Neural cell (in vitro differentiated cells): Measurements from ENCODE around the gene PKNOX2. TPM values are rescaled to one million over a fixed set of nuclear protein-coding genes. Genes with fewer than 3 reads are reported as not detected.

Experiments used
- H2AFZ ChIP-seq: fragments of 200-600, 300-800 bp; sonication (generic), shearing (Covaris generic); 2 replicates; pipeline ENCODE4 v1.6.0; 2014; ENCODE audit warnings: low read depth, mild to moderate bottlenecking, antibody characterized with exemption, low read length, moderate library complexity
- H3F3A ChIP-seq: fragments of 200-600 bp; shearing (Covaris generic); 2 replicates; pipeline ENCODE4 v1.6.1; 2016; ENCODE audit warnings: mild to moderate bottlenecking, moderate library complexity, mixed read lengths, antibody characterized with exemption, low read length; ENCODE audit not compliant: insufficient read depth, poor library complexity, severe bottlenecking
- H3K27ac ChIP-seq: fragments of 200-600, 300-800 bp; sonication (generic), shearing (Covaris generic); 2 replicates; pipeline ENCODE4 v1.5.1; 2014; ENCODE audit warnings: mild to moderate bottlenecking, low read length, moderate library complexity
- H3K27me3 ChIP-seq: fragments of 300-800, 200-600 bp; sonication (generic), shearing (Covaris generic); 2 replicates; pipeline ENCODE4 v1.6.0; 2014; ENCODE audit warnings: mild to moderate bottlenecking, low read depth, low read length, moderate library complexity; ENCODE audit not compliant: insufficient read depth
- H3K36me3 ChIP-seq: fragments of 300-800, 200-600 bp; sonication (generic), shearing (Covaris generic); 2 replicates; pipeline ENCODE4 v1.5.1; 2014; ENCODE audit warnings: mild to moderate bottlenecking, antibody characterized with exemption, low read length, moderate library complexity; ENCODE audit not compliant: insufficient read depth
- H3K4me2 ChIP-seq: fragments of 300-800, 200-600 bp; sonication (generic), shearing (Covaris generic); 2 replicates; pipeline ENCODE4 v1.6.0; 2014; ENCODE audit warnings: mild to moderate bottlenecking, low read length
- H3K4me3 ChIP-seq: fragments of 300-800, 200-600 bp; sonication (generic), shearing (Covaris generic); 2 replicates; pipeline ENCODE4 v1.5.1; 2014; ENCODE audit warnings: mild to moderate bottlenecking, low read length, moderate library complexity
- H3K79me2 ChIP-seq: fragments of 200-600 bp; shearing (Covaris generic); replicated peaks from 2 replicates; pipeline ENCODE4 v1.6.0; 2014; ENCODE audit warnings: mild to moderate bottlenecking, low read length, moderate library complexity; ENCODE audit not compliant: insufficient read depth
- H3K9ac ChIP-seq: fragments of 300-800, 200-600 bp; sonication (generic), shearing (Covaris generic); 2 replicates; pipeline ENCODE4 v1.6.1; 2016; ENCODE audit warnings: mild to moderate bottlenecking, low read length, mixed read lengths
- H3K9me2 ChIP-seq: fragments of 200-600 bp; shearing (Covaris generic); 2 replicates; pipeline ENCODE4 v1.6.1; 2016; ENCODE audit warnings: mild to moderate bottlenecking, low read length, mixed read lengths; ENCODE audit not compliant: insufficient read depth
- H3K9me3 ChIP-seq: fragments of 200-600, 300-800 bp; sonication (generic), shearing (Covaris generic); 2 replicates; pipeline ENCODE4 v1.6.1; 2016; ENCODE audit warnings: mild to moderate bottlenecking, mixed run types, low read length, moderate library complexity, mixed read lengths
- H4K20me1 ChIP-seq: fragments of 200-600 bp; shearing (Covaris generic); 2 replicates; pipeline ENCODE4 v1.6.1; 2016; ENCODE audit warnings: mild to moderate bottlenecking, mixed run types; ENCODE audit not compliant: insufficient read depth
- EP300 ChIP-seq: fragments of 450-650 bp; conservative IDR thresholded peaks from 2 replicates; pipeline ENCODE4 v1.6.1; 2014; ENCODE audit warnings: antibody characterized with exemption, mild to moderate bottlenecking, moderate library complexity; ENCODE audit not compliant: poor library complexity, severe bottlenecking
- EZH2 ChIP-seq: fragments of 200-600, 300-800 bp; shearing (Covaris generic), sonication (generic); IDR thresholded peaks from 2 replicates; pipeline ENCODE4 v1.6.1; 2014; ENCODE audit warnings: antibody characterized with exemption, low read length, borderline replicate concordance, mild to moderate bottlenecking; ENCODE audit not compliant: insufficient read depth, poor library complexity, severe bottlenecking
- MXI1 ChIP-seq: fragments of 450-650 bp; conservative IDR thresholded peaks from 2 replicates; pipeline ENCODE4 v1.6.1; 2014; ENCODE audit warnings: antibody characterized with exemption, mild to moderate bottlenecking; ENCODE audit not compliant: poor library complexity, severe bottlenecking
- POLR2AphosphoS5 ChIP-seq: IDR thresholded peaks from 2 replicates; pipeline ENCODE4 v1.6.1; 2012
- RAD21 ChIP-seq: fragments of 450-650 bp; conservative IDR thresholded peaks from 2 replicates; pipeline ENCODE4 v1.6.1; 2014; ENCODE audit warnings: antibody characterized with exemption, mild to moderate bottlenecking, moderate library complexity
- SMC3 ChIP-seq: fragments of 450-650 bp; conservative IDR thresholded peaks from 2 replicates; pipeline ENCODE4 v1.6.1; 2014; ENCODE audit warnings: antibody characterized with exemption, mild to moderate bottlenecking, moderate library complexity; ENCODE audit not compliant: poor library complexity
- TAF1 ChIP-seq: IDR thresholded peaks from 2 replicates; pipeline ENCODE4 v1.6.1; 2012; ENCODE audit warnings: low read depth
- polyA plus RNA-seq: library from polyadenylated mRNA; depleted of rRNA; stranded (reverse); fragments of >200 nt; gene quantifications from 2 replicates; pipeline ENCODE4 v1.2.3, GENCODE V29; 2014
- TF ChIP-seq, protein P1 (sequence below): IDR thresholded peaks from 2 replicates; pipeline ENCODE4 v1.6.1; 2012; ENCODE audit warnings: borderline replicate concordance
- TF ChIP-seq, protein P2 (sequence below): fragments of 450-650 bp; IDR thresholded peaks from 2 replicates; pipeline ENCODE4 v1.5.1; 2014; ENCODE audit warnings: antibody characterized with exemption, mild to moderate bottlenecking, moderate library complexity; ENCODE audit not compliant: poor library complexity, severe bottlenecking

Gene PKNOX2
- polyA plus RNA-seq, 1 donor from 2014 or later = 0.99 TPM

DNA sequence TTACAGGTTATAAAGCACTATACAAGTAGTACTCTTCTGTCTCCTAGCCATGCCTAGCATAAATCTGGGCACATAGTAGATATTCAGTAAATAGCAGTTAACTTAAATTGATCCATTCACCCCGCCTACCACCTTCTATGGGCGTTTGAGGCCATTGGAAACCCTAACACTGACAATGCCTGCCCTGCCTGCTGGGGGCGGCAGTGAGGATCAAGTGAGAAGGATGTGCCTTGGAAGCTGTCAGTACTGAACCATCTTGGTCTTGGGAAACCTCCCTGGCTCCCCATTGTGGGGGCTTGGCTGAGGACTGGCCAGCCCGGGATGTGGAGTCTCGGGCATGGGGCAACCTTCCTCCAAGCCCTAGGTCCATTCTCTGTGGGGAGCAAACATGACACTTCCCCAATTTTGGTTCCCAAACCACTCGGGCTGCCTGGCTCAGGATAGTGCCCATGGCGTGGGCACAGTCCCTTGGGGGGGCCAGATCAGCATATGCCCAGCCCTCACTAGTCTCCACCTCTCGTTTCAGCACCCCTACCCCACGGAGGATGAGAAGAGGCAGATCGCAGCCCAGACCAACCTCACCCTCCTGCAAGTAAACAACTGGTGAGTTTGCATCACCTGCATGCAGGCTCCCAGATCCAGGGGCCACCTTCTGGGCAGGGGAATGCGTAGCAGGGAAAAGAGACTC, 264.1 kb downstream of the PKNOX2 start:
- Histone ChIP-seq H4K20me1 (no peaks in the 10 kb centered on the region), H3K9me3 (no peaks in the 10 kb centered on the region), H3K36me3 (no peaks in the 10 kb centered on the region), H3K27me3 (no peaks in the 10 kb centered on the region), H3F3A (no peaks in the 10 kb centered on the region), H3K9ac (no peak overlapping the region), H3K4me2 (no peak overlapping the region), H3K27ac (no peak overlapping the region), H3K4me3 (no peak overlapping the region), H2AFZ (no peak overlapping the region), H3K79me2 (no peaks in the 10 kb centered on the region), H3K9me2 (no peaks in the 10 kb centered on the region)
- TF ChIP-seq, protein P1, sequence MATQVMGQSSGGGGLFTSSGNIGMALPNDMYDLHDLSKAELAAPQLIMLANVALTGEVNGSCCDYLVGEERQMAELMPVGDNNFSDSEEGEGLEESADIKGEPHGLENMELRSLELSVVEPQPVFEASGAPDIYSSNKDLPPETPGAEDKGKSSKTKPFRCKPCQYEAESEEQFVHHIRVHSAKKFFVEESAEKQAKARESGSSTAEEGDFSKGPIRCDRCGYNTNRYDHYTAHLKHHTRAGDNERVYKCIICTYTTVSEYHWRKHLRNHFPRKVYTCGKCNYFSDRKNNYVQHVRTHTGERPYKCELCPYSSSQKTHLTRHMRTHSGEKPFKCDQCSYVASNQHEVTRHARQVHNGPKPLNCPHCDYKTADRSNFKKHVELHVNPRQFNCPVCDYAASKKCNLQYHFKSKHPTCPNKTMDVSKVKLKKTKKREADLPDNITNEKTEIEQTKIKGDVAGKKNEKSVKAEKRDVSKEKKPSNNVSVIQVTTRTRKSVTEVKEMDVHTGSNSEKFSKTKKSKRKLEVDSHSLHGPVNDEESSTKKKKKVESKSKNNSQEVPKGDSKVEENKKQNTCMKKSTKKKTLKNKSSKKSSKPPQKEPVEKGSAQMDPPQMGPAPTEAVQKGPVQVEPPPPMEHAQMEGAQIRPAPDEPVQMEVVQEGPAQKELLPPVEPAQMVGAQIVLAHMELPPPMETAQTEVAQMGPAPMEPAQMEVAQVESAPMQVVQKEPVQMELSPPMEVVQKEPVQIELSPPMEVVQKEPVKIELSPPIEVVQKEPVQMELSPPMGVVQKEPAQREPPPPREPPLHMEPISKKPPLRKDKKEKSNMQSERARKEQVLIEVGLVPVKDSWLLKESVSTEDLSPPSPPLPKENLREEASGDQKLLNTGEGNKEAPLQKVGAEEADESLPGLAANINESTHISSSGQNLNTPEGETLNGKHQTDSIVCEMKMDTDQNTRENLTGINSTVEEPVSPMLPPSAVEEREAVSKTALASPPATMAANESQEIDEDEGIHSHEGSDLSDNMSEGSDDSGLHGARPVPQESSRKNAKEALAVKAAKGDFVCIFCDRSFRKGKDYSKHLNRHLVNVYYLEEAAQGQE = no peak
- TF ChIP-seq RAD21 (no peak), TAF1 (no peak), SMC3 (no peak), MXI1 (no peak), EZH2 (no peak), POLR2AphosphoS5 (no peak), EP300 (no peak)
- TF ChIP-seq, protein P2, sequence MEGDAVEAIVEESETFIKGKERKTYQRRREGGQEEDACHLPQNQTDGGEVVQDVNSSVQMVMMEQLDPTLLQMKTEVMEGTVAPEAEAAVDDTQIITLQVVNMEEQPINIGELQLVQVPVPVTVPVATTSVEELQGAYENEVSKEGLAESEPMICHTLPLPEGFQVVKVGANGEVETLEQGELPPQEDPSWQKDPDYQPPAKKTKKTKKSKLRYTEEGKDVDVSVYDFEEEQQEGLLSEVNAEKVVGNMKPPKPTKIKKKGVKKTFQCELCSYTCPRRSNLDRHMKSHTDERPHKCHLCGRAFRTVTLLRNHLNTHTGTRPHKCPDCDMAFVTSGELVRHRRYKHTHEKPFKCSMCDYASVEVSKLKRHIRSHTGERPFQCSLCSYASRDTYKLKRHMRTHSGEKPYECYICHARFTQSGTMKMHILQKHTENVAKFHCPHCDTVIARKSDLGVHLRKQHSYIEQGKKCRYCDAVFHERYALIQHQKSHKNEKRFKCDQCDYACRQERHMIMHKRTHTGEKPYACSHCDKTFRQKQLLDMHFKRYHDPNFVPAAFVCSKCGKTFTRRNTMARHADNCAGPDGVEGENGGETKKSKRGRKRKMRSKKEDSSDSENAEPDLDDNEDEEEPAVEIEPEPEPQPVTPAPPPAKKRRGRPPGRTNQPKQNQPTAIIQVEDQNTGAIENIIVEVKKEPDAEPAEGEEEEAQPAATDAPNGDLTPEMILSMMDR = no peak

DNA sequence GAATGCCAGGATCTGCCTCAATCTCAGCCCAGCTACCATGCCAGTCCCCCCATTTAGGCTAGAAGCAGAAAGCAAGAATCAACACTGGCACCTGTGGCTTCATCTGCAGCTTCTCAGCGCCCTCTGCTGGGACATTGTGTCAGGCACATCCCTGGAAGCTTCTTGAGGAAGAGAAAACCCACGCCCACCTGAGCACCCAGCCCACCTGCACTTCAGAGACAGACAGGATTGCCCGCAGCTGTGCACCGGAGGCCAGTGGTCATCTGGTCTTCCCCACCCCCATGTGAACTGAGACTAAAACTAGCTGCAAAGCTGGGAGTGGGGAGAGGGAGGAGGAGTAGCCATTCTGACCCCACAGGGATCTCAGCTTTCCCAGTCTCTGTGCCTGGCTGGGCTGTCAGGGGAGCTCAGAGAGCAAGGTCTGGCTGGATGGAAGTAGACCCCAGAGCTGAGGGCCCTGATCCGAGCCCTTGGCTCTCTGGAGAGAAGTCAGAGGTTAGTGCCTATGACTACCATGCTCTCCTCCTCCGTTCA, 264.7 kb downstream of the PKNOX2 start:
- no peak overlapping the region for H3K4me3 ChIP-seq
- H3K9ac ChIP-seq = no peak overlapping the region
- no peaks in the 10 kb centered on the region for H3K9me3 ChIP-seq
- H4K20me1 ChIP-seq = no peaks in the 10 kb centered on the region
- H3K79me2 ChIP-seq = no peaks in the 10 kb centered on the region
- H3K9me2 ChIP-seq = no peaks in the 10 kb centered on the region
- no peaks in the 10 kb centered on the region for H3F3A ChIP-seq
- H3K4me2 ChIP-seq = no peak overlapping the region
- H2AFZ ChIP-seq = no peak overlapping the region
- no peaks in the 10 kb centered on the region for H3K36me3 ChIP-seq
- H3K27ac ChIP-seq = no peak overlapping the region
- H3K27me3 ChIP-seq = no peaks in the 10 kb centered on the region
- TF ChIP-seq, protein P2 = peak; percentile 81
- TF ChIP-seq RAD21 (peak; percentile 76), SMC3 (peak; percentile 84), POLR2AphosphoS5 (no peak)
